Measurements from ENCODE around the gene DIAPH2. TPM values are rescaled to one million over a fixed set of nuclear protein-coding genes. Genes with fewer than 3 reads are reported as not detected.

Gene DIAPH2
- total RNA-seq, 2 donors from 2014 or later, result 19.1 to 31.9 TPM

- intact Hi-C loops (cut with DNase I), result no loop called here
- TF ChIP-seq CTCF (IDR thresholded peaks at IDR 0.05), result no peak
- no peaks in the 10 kb centered on the region for H3K4me1 ChIP-seq
These were observed 549.9 kb downstream of the DIAPH2 start for GRCh38 chrX:97234471-97235081.

DNA sequence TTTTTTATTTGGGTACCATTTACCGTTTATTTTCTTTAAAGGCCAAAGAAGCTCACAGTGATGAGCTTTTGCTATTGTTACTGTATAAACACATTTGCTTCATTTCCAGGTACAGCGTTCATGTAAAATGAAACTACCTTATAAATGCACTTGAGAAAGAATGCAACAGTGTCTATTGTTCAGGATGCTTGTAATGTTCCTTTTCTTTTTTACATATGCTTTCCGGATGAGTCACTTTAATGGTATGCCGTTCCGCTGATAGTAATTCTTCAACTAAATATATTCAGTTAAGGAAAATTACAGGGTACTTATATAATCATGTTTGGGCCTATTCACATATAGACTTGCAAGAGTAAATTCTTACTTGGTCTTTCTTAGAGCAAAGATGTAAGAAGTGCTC is 554.0 kb downstream of the DIAPH2 start:
- no peak overlapping the region for H3K27ac ChIP-seq
- H3K4me1 ChIP-seq, result no peaks in the 10 kb centered on the region
- H3K9ac ChIP-seq (ENCODE audit: low read depth in 2 of 2, low read length in 2 of 2), result no peak overlapping the region
- H3K9me3 ChIP-seq, result no peaks in the 10 kb centered on the region
- no peak for DNase-seq
- H3K4me3 ChIP-seq, result no peak overlapping the region
- no peak for TF ChIP-seq CTCF (IDR thresholded peaks at IDR 0.05)
- no peaks in the 10 kb centered on the region for H3K27me3 ChIP-seq
- no peaks in the 10 kb centered on the region for H3K36me3 ChIP-seq
- intact Hi-C loops (cut with DNase I), result no loop called here

More at GRCh38 chrX:97234471-97235081, 549.9 kb downstream of the DIAPH2 start:
- Histone ChIP-seq H3K9me3 (no peaks in the 10 kb centered on the region), H3K27me3 (no peaks in the 10 kb centered on the region), H3K27ac (no peak overlapping the region), H3K4me3 (no peak overlapping the region), H3K9ac (ENCODE audit: low read depth in 2 of 2, low read length in 2 of 2) (no peak overlapping the region), H3K36me3 (no peaks in the 10 kb centered on the region)
- no peak for DNase-seq

DNA sequence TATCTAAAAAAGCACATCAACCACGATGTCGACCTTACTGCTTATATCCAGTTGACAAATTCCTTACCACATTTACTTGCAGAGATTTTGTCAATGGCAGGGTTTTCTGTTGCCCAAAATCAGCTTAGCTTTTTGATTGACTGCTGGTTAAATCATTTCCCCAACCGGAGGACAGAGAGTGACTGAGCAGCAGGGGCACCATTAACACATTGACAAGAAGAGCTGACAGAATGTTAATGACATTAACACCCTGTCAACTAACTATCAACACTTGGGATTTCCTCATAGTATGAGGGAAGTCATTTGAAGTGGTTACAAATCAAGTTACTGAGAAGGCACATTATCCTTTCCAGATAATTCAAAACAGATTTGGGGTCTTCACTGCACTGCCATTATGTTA is 567.5 kb downstream of the DIAPH2 start:
- Histone ChIP-seq H3K27ac (no peak overlapping the region), H3K27me3 (no peaks in the 10 kb centered on the region), H3K4me1 (no peaks in the 10 kb centered on the region), H3K9ac (ENCODE audit: low read depth in 2 of 2, low read length in 2 of 2) (no peak overlapping the region), H3K4me3 (no peak overlapping the region), H3K9me3 (no peaks in the 10 kb centered on the region), H3K36me3 (no peaks in the 10 kb centered on the region)
- TF ChIP-seq CTCF (IDR thresholded peaks at IDR 0.05), result no peak
- intact Hi-C loops (cut with DNase I), result no loop called here
- DNase-seq, result no peak

DNA sequence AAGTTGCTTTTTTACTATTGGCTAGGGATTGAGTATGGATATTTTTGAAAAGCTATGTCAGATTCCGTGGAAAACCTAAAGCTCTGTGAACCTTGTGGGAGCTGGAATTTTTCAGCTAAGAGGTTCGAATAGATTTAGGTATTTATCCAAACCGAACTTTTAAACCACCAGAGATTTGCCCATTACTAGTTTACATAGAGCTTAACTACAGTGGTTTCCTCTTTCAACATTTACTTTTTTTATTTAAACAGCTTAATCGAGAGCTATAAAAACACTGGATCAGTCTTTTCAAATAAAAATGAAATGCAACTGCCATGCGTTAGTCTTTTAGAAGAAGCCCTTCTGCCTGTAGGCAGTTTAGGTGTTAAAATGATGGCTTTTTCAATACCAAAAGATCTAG is 576.0 kb downstream of the DIAPH2 start:
- TF ChIP-seq CTCF (IDR thresholded peaks at IDR 0.05), result no peak
- Histone ChIP-seq H3K9me3 (no peaks in the 10 kb centered on the region), H3K4me3 (no peak overlapping the region), H3K27ac (no peak overlapping the region), H3K4me1 (no peaks in the 10 kb centered on the region), H3K27me3 (no peaks in the 10 kb centered on the region), H3K36me3 (no peaks in the 10 kb centered on the region), H3K9ac (ENCODE audit: low read depth in 2 of 2, low read length in 2 of 2) (no peak overlapping the region)
- intact Hi-C loops (cut with DNase I), result no loop called here
- DNase-seq, result no peak

GRCh38 chrX:97266406-97267121 is 581.9 kb downstream of the DIAPH2 start:
- no peak for DNase-seq
- Histone ChIP-seq H3K36me3 (no peaks in the 10 kb centered on the region), H3K4me1 (no peaks in the 10 kb centered on the region)

More at GRCh38 chrX:97266406-97267121, 581.9 kb downstream of the DIAPH2 start:
- intact Hi-C loops (cut with DNase I), result no loop called here
- H3K9ac ChIP-seq (ENCODE audit: low read depth in 2 of 2, low read length in 2 of 2), result no peak overlapping the region
- H3K9me3 ChIP-seq, result no peaks in the 10 kb centered on the region
- no peak overlapping the region for H3K4me3 ChIP-seq
- no peak overlapping the region for H3K27ac ChIP-seq
- H3K27me3 ChIP-seq, result no peaks in the 10 kb centered on the region
- no peak for TF ChIP-seq CTCF (IDR thresholded peaks at IDR 0.05)
